Measurements from ENCODE around the gene OR5C1. TPM values are rescaled to one million over a fixed set of nuclear protein-coding genes. Genes with fewer than 3 reads are reported as not detected.

Gene OR5C1
- total and polyA plus RNA-seq, 4 donors, result not detected

DNA sequence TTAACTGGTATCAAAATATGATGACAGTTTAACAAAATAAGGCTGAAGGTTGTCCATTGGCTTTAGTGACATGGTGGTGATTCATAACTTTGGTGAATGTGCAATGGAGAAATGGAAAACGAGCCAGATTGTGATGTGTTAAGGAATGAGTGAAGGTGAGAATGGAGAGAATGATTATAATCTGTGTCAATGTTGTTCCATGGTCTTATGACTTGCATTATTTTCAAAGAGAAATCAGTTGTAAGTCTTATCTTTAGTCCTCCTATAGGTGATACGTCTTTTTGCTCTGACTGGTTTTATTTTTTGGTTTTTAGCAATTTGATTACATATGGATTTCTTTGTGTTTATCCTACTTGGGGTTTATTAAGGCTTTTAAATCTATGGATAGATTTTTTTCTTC lies 33.9 kb upstream of the OR5C1 start:
- WGBS, result 42% methylated on average over 2 of the region's 2 CpGs
- H3K4me3 ChIP-seq (ENCODE audit: low read depth in 1 of 3, low read length in 3 of 3), result no peak overlapping the region
- H3K27me3 ChIP-seq (ENCODE audit: control insufficient read depth in 4 of 4, insufficient read depth in 4 of 4, low read length in 3 of 4), result no peaks in the 10 kb centered on the region
- no peak for DNase-seq (ENCODE audit: low spot score)
- H3K4me1 ChIP-seq (ENCODE audit: control insufficient read depth in 4 of 4, insufficient read depth in 4 of 4, low read length in 3 of 4), result no peaks in the 10 kb centered on the region
- no peak overlapping the region for H3K9ac ChIP-seq (ENCODE audit: low read depth in 1 of 2, low read length in 2 of 2)
- no peak overlapping the region for H3K27ac ChIP-seq (ENCODE audit: low read depth in 1 of 2, low read length in 2 of 2)
- H3K9me3 ChIP-seq (ENCODE audit: control insufficient read depth in 4 of 4, low read length in 3 of 4), result peaks cover 0 to 13% (median 2%) of the 10 kb centered on the region in 4 donors
- no peaks in the 10 kb centered on the region for H3K36me3 ChIP-seq (ENCODE audit: control insufficient read depth in 4 of 4, insufficient read depth in 3 of 4, low read depth in 1 of 4, low read length in 3 of 4)
- TF ChIP-seq, protein P1, sequence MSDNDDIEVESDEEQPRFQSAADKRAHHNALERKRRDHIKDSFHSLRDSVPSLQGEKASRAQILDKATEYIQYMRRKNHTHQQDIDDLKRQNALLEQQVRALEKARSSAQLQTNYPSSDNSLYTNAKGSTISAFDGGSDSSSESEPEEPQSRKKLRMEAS (IDR thresholded peaks at IDR 0.05), result no peak

GRCh38 chr9:122767817-122768216 lies 20.9 kb upstream of the OR5C1 start:
- no peaks in the 10 kb centered on the region for H3K27me3 ChIP-seq (ENCODE audit: control insufficient read depth in 4 of 4, insufficient read depth in 4 of 4, low read length in 3 of 4)
- no peak overlapping the region for H3K9ac ChIP-seq (ENCODE audit: low read depth in 1 of 2, low read length in 2 of 2)
- no peak for TF ChIP-seq GABPA (IDR thresholded peaks at IDR 0.05 in 1 of 2, conservative IDR thresholded peaks at IDR 0.05 in 1 of 2)
- no peak for TF ChIP-seq REST (IDR thresholded peaks at IDR 0.05)
- TF ChIP-seq, protein P2, sequence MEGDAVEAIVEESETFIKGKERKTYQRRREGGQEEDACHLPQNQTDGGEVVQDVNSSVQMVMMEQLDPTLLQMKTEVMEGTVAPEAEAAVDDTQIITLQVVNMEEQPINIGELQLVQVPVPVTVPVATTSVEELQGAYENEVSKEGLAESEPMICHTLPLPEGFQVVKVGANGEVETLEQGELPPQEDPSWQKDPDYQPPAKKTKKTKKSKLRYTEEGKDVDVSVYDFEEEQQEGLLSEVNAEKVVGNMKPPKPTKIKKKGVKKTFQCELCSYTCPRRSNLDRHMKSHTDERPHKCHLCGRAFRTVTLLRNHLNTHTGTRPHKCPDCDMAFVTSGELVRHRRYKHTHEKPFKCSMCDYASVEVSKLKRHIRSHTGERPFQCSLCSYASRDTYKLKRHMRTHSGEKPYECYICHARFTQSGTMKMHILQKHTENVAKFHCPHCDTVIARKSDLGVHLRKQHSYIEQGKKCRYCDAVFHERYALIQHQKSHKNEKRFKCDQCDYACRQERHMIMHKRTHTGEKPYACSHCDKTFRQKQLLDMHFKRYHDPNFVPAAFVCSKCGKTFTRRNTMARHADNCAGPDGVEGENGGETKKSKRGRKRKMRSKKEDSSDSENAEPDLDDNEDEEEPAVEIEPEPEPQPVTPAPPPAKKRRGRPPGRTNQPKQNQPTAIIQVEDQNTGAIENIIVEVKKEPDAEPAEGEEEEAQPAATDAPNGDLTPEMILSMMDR (IDR thresholded peaks at IDR 0.05; ENCODE audit: low read depth, low read length, missing input control), result no peak
- no peak for TF ChIP-seq HNF4A (conservative IDR thresholded peaks at IDR 0.05)
- TF ChIP-seq FOXA1 (IDR thresholded peaks at IDR 0.05), result no peak
- TF ChIP-seq JUND (IDR thresholded peaks at IDR 0.05), result no peak
- TF ChIP-seq HNF4G (IDR thresholded peaks at IDR 0.05), result no peak
- TF ChIP-seq YY1 (IDR thresholded peaks at IDR 0.05), result no peak
- DNase-seq (ENCODE audit: low spot score), result no peak
- no peaks in the 10 kb centered on the region for H3K4me1 ChIP-seq (ENCODE audit: control insufficient read depth in 4 of 4, insufficient read depth in 4 of 4, low read length in 3 of 4)
- H3K36me3 ChIP-seq (ENCODE audit: control insufficient read depth in 4 of 4, insufficient read depth in 3 of 4, low read depth in 1 of 4, low read length in 3 of 4), result no peaks in the 10 kb centered on the region
- WGBS, result 83% methylated on average over 4 of the region's 4 CpGs
- H3K9me3 ChIP-seq (ENCODE audit: control insufficient read depth in 4 of 4, low read length in 3 of 4), result peaks cover 2 to 13% (median 6%) of the 10 kb centered on the region in 4 donors
- no peak overlapping the region for H3K27ac ChIP-seq (ENCODE audit: low read depth in 1 of 2, low read length in 2 of 2)
- H3K4me3 ChIP-seq (ENCODE audit: low read depth in 1 of 3, low read length in 3 of 3), result no peak overlapping the region

DNA sequence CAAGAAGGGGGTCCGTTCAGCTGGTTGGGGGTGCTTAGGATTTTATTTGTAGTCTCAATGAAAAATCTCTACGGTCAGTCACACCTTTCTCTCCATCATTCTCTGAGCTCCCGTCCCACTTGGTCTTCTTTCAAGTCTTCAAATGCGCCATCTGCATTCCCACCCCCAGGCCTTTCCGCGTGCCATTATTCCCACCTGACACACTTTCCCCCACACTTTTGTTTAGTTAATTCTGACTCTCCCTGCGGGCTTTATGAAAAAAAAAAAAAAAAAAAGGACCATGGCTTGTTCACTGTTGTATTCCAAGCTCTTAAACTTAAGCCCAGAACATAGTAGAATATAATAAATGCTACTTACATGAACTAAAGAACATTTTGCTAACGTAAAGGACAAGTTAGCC lies 11.7 kb upstream of the OR5C1 start:
- Histone ChIP-seq H3K4me3 (ENCODE audit: low read depth in 1 of 3, low read length in 3 of 3) (no peak overlapping the region), H3K9me3 (ENCODE audit: control insufficient read depth in 4 of 4, low read length in 3 of 4) (peaks cover 0 to 4% (median 2%) of the 10 kb centered on the region in 4 donors), H3K27ac (ENCODE audit: low read depth in 1 of 2, low read length in 2 of 2) (no peak overlapping the region), H3K27me3 (ENCODE audit: control insufficient read depth in 4 of 4, insufficient read depth in 4 of 4, low read length in 3 of 4) (no peaks in the 10 kb centered on the region), H3K36me3 (ENCODE audit: control insufficient read depth in 4 of 4, insufficient read depth in 3 of 4, low read depth in 1 of 4, low read length in 3 of 4) (no peaks in the 10 kb centered on the region), H3K4me1 (ENCODE audit: control insufficient read depth in 4 of 4, insufficient read depth in 4 of 4, low read length in 3 of 4) (no peaks in the 10 kb centered on the region), H3K9ac (ENCODE audit: low read depth in 1 of 2, low read length in 2 of 2) (no peak overlapping the region)
- 84% methylated on average over 8 of the region's 8 CpGs for WGBS
- no peak for DNase-seq (ENCODE audit: low spot score)
- TF ChIP-seq RXRA (IDR thresholded peaks at IDR 0.05) (no peak), EGR1 (IDR thresholded peaks at IDR 0.05; ENCODE audit: low read depth in 2 of 2) (no peak), REST (IDR thresholded peaks at IDR 0.05) (no peak), RAD21 (IDR thresholded peaks at IDR 0.05) (no peak), TAF1 (conservative IDR thresholded peaks at IDR 0.05) (no peak), NR2F2 (IDR thresholded peaks at IDR 0.05) (no peak)
- TF ChIP-seq, protein P2 (IDR thresholded peaks at IDR 0.05; ENCODE audit: low read depth, low read length, missing input control), result no peak

Data from liver (tissue), 9 donors.